CD14-positive monocyte (primary cell): ENCODE measurements around the gene EDA. TPM values are rescaled to one million over a fixed set of nuclear protein-coding genes. Genes with fewer than 3 reads are reported as not detected.

Experiments used
- DNase-seq, 3 donors: peaks; one replicate each; pipeline ENCODE4 v3.0.0-alpha.2; 2011 to 2022
- H2AFZ ChIP-seq: 2 replicates; pipeline ENCODE4 v1.6.0; 2012; ENCODE audit warnings: mild to moderate bottlenecking, low read depth, low read length, inconsistent platforms; ENCODE audit not compliant: insufficient read depth, poor library complexity, severe bottlenecking
- H3K27ac ChIP-seq, 2 donors: 1 replicate in 1 of 2; 2 replicates in 1 of 2; pipeline ENCODE4 v1.5.1; 2012 to 2013; ENCODE audit warnings: low read length in 2 of 2, control low read depth in 1 of 2, inconsistent platforms in 1 of 2, low read depth in 1 of 2, mild to moderate bottlenecking in 1 of 2
- H3K27me3 ChIP-seq, 2 donors: one replicate each; pipeline versions ENCODE4 v1.6.0 to v1.6.1; 2011 to 2013; ENCODE audit warnings: low read length in 2 of 2; ENCODE audit not compliant: control insufficient read depth in 2 of 2, insufficient read depth in 2 of 2
- H3K36me3 ChIP-seq, 2 donors: replicated peaks in 1 of 2; 1 replicate in 1 of 2; 2 replicates in 1 of 2; pipeline versions ENCODE4 v1.5.1 to v1.6.1; 2012 to 2013; ENCODE audit warnings: low read length in 2 of 2, control low read depth in 1 of 2, inconsistent platforms in 1 of 2, mild to moderate bottlenecking in 1 of 2; ENCODE audit not compliant: insufficient read depth in 2 of 2, control insufficient read depth in 1 of 2
- H3K4me1 ChIP-seq, 2 donors: 1 replicate in 1 of 2; 2 replicates in 1 of 2; pipeline versions ENCODE4 v1.5.1 to v1.6.1; 2012 to 2013; ENCODE audit warnings: low read length in 2 of 2, control low read depth in 1 of 2, inconsistent platforms in 1 of 2, mild to moderate bottlenecking in 1 of 2, moderate library complexity in 1 of 2; ENCODE audit not compliant: insufficient read depth in 2 of 2, control insufficient read depth in 1 of 2
- H3K4me2 ChIP-seq: replicated peaks from 2 replicates; pipeline ENCODE3; 2012; ENCODE audit warnings: low read length, moderate library complexity, mild to moderate bottlenecking; ENCODE audit not compliant: poor library complexity, severe bottlenecking; ENCODE audit errors: extremely low read depth
- H3K4me3 ChIP-seq, 3 experiments: fragments of 200-600 bp in 1 of 3; sonication (generic) in 1 of 3; replicated peaks in 1 of 3; 1 replicate in 2 of 3; 2 replicates in 1 of 3; pipeline ENCODE4 v1.5.1; 2011 to 2013; ENCODE audit warnings: low read length in 3 of 3, mild to moderate bottlenecking in 3 of 3, control low read depth in 2 of 3, low read depth in 2 of 3, inconsistent platforms in 1 of 3, moderate library complexity in 1 of 3
- H3K79me2 ChIP-seq: 2 replicates; pipeline ENCODE4 v1.6.0; 2012; ENCODE audit warnings: mild to moderate bottlenecking, control low read depth, inconsistent platforms, low read length, moderate library complexity; ENCODE audit not compliant: insufficient read depth
- H3K9ac ChIP-seq: 2 replicates; pipeline ENCODE4 v1.6.0; 2017; ENCODE audit warnings: low read length, mild to moderate bottlenecking; ENCODE audit not compliant: insufficient read depth, poor library complexity, severe bottlenecking
- H3K9me3 ChIP-seq, 2 donors: replicated peaks in 1 of 2; 1 replicate in 1 of 2; 2 replicates in 1 of 2; pipeline versions ENCODE4 v1.5.1 to v1.6.1; 2012 to 2013; ENCODE audit warnings: low read length in 2 of 2, control low read depth in 1 of 2; ENCODE audit not compliant: control insufficient read depth in 1 of 2, insufficient read depth in 1 of 2
- H4K20me1 ChIP-seq: 2 replicates; pipeline ENCODE4 v1.6.0; 2012; ENCODE audit warnings: mild to moderate bottlenecking, low read length, control low read depth, moderate library complexity; ENCODE audit not compliant: insufficient read depth
- H3K27ac Mint-ChIP-seq, 7 donors: one replicate each; pipeline ENCODE4 v1.8.0; 2020; ENCODE audit warnings: mild to moderate bottlenecking in 7 of 7, mixed read lengths in 7 of 7, moderate library complexity in 6 of 7, inconsistent platforms in 2 of 7
- H3K27me3 Mint-ChIP-seq, 3 donors: one replicate each; pipeline ENCODE4 v1.8.0; 2021 to 2022; ENCODE audit warnings: low read depth in 3 of 3, mild to moderate bottlenecking in 3 of 3, mixed read lengths in 3 of 3, moderate library complexity in 3 of 3, inconsistent platforms in 1 of 3
- H3K36me3 Mint-ChIP-seq, 2 donors: one replicate each; pipeline ENCODE4 v1.8.0; 2020; ENCODE audit warnings: mixed read lengths in 2 of 2, inconsistent platforms in 1 of 2, mild to moderate bottlenecking in 1 of 2
- H3K4me1 Mint-ChIP-seq: one replicate; pipeline ENCODE4 v1.8.0; 2020; ENCODE audit warnings: mild to moderate bottlenecking, mixed read lengths
- H3K4me3 Mint-ChIP-seq, 2 donors: one replicate each; pipeline ENCODE4 v1.8.0; 2020; ENCODE audit warnings: mild to moderate bottlenecking in 2 of 2, mixed read lengths in 2 of 2, moderate library complexity in 1 of 2
- H3K9me3 Mint-ChIP-seq, 7 donors: one replicate each; pipeline ENCODE4 v1.8.0; 2020 to 2022; ENCODE audit warnings: mixed read lengths in 7 of 7, mild to moderate bottlenecking in 6 of 7, moderate library complexity in 6 of 7, inconsistent platforms in 2 of 7
- WGBS: methylation state at CpG from one replicate; pipeline ENCODE4 v1.1.5; 2013; ENCODE audit warnings: missing lambda C conversion rate; ENCODE audit not compliant: insufficient coverage; 5-methylcytosine and 5-hydroxymethylcytosine counted together
- intact Hi-C, 2 donors: fragments of 100-400 bp; cut with micrococcal nuclease; formaldehyde crosslinking; loops; one replicate each; pipeline versions ENCODE4 v1.15.0 to v1.15.1; 2023
- polyA plus RNA-seq, 3 donors: library from polyadenylated mRNA; depleted of rRNA in 1 of 3; unstranded in 2 of 3; stranded (reverse) in 1 of 3; fragments of 300-500 nt in 2 of 3; fragments of >200 nt in 1 of 3; fragmentation: Illumina TruSeq in 2 of 3; gene quantifications; 1 replicate in 2 of 3; 2 replicates in 1 of 3; pipeline ENCODE4 v1.2.3, GENCODE V29; 2012 to 2021
- TF ChIP-seq, protein P1 (sequence below): fragments of 200-600 bp; IDR thresholded peaks from one replicate; pipeline ENCODE4 v1.8.0; 2022; ENCODE audit warnings: antibody characterized with exemption, mild to moderate bottlenecking

The EDA gene
- polyA plus RNA-seq, 3 donors: 0.11 to 0.31 TPM; not detected in 1

DNA sequence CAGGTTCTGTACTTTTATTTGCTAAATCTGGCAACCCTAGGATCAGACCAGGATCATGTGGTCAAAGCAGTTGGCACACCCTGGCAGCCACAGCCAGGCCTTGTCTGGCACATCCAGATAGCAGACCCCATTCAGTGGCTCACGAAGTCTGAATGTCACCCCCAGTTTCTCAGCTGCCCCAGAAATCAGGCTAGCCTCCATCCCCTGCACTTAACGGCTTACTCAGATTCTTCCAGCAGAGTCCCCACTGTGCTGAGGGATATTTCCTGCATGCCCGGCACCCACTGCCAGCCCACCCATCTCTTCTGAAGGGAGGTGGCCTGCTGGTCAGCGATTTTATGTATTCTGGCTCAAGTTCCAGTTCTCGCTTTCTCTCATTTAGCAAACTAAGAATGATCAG, 438.5 kb downstream of the EDA start:
- Histone ChIP-seq H3K9ac (no peak overlapping the region), H3K4me2 (no peak overlapping the region), H3K27me3 (no peaks in the 10 kb centered on the region), H3K79me2 (no peaks in the 10 kb centered on the region), H3K36me3 (no peaks in the 10 kb centered on the region), H3K4me1 (no peaks in the 10 kb centered on the region), H3K27ac (no peak overlapping the region), H2AFZ (no peak overlapping the region), H4K20me1 (no peaks in the 10 kb centered on the region), H3K4me3 (no peak overlapping the region), H3K9me3 (no peaks in the 10 kb centered on the region)
- H3K9me3 Mint-ChIP-seq: peaks cover 0 to 3% (median 0%) of the 10 kb centered on the region in 7 donors
- no peak overlapping the region for H3K4me3 Mint-ChIP-seq
- peaks cover 0 to 16% (median 6%) of the 10 kb centered on the region in 3 donors for H3K27me3 Mint-ChIP-seq
- H3K4me1 Mint-ChIP-seq: no peaks in the 10 kb centered on the region
- no peak for DNase-seq
- H3K36me3 Mint-ChIP-seq: no peaks in the 10 kb centered on the region
- TF ChIP-seq, protein P1, sequence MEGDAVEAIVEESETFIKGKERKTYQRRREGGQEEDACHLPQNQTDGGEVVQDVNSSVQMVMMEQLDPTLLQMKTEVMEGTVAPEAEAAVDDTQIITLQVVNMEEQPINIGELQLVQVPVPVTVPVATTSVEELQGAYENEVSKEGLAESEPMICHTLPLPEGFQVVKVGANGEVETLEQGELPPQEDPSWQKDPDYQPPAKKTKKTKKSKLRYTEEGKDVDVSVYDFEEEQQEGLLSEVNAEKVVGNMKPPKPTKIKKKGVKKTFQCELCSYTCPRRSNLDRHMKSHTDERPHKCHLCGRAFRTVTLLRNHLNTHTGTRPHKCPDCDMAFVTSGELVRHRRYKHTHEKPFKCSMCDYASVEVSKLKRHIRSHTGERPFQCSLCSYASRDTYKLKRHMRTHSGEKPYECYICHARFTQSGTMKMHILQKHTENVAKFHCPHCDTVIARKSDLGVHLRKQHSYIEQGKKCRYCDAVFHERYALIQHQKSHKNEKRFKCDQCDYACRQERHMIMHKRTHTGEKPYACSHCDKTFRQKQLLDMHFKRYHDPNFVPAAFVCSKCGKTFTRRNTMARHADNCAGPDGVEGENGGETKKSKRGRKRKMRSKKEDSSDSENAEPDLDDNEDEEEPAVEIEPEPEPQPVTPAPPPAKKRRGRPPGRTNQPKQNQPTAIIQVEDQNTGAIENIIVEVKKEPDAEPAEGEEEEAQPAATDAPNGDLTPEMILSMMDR: no peak
- intact Hi-C loops: no loop called here
- no peak overlapping the region for H3K27ac Mint-ChIP-seq
- WGBS: 86% methylated on average over 1 of the region's 5 CpGs

DNA sequence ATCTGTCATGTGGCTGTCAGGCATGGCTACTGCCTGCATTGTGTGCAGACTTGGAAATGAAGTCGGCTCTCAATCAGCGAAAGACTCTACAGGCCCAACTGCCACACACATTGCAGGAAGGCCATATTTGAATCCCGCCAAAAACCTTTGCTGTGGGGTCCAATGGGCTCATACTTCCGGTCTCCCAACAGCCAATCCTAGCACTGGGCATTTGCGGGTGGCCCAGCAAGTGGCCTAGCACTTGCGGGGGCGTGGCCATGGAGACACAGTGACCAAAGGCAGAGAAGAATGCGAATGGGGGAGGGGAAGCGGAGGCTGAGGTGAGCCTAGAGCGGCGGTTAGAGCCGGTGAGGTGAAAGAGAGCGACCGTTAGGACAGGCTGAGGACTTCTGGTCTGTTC, 446.2 kb downstream of the EDA start, which contains the start of gene OTUD6A:
Gene OTUD6A, plus strand, starts transcription at position 382 of the 400 bp plus-strand sequence. CDS start 68 bp downstream, outside the sequence.
- Histone ChIP-seq H2AFZ (no peak within 1 kb of the TSS), H3K27me3 (no peaks in the 10 kb centered on the region), H3K4me2 (no peak within 1 kb of the TSS), H3K36me3 (no peaks in the 10 kb centered on the region), H3K9me3 (peaks cover 0 to 6% of the 10 kb centered on the region in 2 donors), H4K20me1 (no peaks in the 10 kb centered on the region), H3K4me1 (no peaks in the 10 kb centered on the region), H3K4me3 (no peak within 1 kb of the TSS), H3K27ac (no peak within 1 kb of the TSS), H3K79me2 (no peaks in the 10 kb centered on the region), H3K9ac (no peak within 1 kb of the TSS)
- no peaks in the 10 kb centered on the region for H3K36me3 Mint-ChIP-seq
- peaks cover 2 to 8% (median 5%) of the 10 kb centered on the region in 3 donors for H3K27me3 Mint-ChIP-seq
- TF ChIP-seq, protein P1: no peak
- intact Hi-C loops: no loop called here
- WGBS: 100% methylated on average over 5 of the region's 14 CpGs
- H3K4me3 Mint-ChIP-seq: no peak within 1 kb of the TSS
- no peak for DNase-seq
- H3K9me3 Mint-ChIP-seq: peaks cover 0 to 23% (median 8%) of the 10 kb centered on the region in 7 donors
- H3K27ac Mint-ChIP-seq: no peak within 1 kb of the TSS
- no peaks in the 10 kb centered on the region for H3K4me1 Mint-ChIP-seq
